ENCODE results near the gene AHCYL2.

Gene AHCYL2

DNA sequence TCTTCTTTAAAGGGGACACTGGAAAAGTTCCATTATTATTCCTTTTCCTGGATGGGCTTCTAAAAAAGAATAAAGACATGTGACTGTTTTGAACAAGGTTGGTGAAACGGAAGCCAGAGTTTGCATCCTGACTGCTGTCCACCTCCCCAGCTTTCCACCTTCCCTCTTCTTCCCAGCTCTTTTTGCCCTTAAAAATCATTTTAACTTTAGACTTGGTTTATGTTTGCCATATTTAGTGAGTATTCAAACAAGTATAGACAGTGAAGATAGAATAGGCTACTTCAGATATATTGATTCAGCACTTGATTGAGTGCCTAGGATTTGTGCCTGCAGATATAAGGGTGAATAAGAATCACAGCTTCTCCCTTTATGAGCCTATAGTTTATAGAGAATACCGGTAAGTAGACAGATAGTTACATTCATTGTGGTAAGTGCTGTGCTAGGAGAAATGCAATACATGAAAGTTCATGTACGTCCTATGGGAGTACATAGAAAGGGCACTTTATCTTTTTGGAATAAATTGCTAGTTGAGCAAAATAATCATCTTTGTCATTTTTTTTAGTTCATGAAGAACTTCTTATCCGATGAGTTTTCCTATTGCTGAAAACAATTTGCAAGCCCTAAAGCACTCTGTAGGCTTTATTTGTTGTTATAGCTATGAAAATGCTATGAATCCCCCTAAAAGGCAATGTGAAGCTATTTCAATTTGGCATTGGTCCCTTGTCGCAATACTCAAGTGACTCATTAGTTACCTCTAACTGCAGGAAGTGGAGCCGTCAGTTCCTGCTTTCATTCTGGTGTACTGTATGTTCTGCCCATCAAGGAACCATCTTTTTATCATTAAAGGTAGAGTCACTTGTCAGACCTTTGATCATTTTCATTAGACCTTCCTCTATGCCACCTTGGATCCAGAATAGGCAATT, 152.2 kb downstream of the AHCYL2 start:
- DNase-seq (ENCODE audit: insufficient read length) = no peak
- FAIRE-seq = peak; percentile 38
- TF ChIP-seq POLR2A (IDR thresholded peaks at IDR 0.05; ENCODE audit: low read depth, low read length) = no peak
- no peak for TF ChIP-seq TAF1 (IDR thresholded peaks at IDR 0.05; ENCODE audit: borderline replicate concordance, low read depth, low read length)
- TF ChIP-seq POLR2AphosphoS5 (IDR thresholded peaks at IDR 0.05; ENCODE audit: low read depth, low read length) = no peak

DNA sequence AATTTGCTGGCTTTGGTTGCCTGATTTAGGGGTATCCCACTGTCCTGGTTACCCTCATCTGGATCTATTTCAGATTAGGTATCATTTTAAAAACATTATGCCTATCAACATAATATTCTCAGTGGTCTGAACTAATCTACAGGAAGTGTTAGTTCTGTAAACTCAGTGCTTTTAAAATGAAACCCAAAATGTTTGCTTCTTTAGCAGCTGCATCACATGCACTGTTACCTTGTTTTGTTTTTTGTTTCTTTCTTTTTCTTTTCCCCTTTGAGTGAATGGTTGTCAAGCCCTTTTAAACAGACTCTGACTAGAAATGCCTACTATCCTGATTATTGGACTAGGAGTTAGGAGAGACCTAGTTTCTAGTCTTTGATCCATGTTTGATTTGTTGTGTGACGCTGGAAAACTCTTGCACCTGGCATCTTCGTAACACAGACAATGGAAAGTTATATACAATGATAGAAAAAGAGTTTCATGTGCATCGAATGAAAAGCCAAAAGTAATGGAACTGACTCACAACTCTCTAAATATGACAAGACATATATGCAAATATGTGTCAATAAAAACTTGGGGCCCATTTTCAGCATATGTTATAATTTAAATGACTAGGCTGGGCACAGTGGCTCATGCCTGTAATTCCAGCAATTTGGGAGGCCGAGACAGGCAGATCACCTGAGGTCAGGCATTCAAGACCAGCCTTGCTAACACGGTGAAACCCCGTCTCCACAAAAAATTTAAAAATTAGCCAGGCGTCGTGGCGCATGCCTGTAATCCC, 157.1 kb downstream of the AHCYL2 start:
- no peak for DNase-seq (ENCODE audit: insufficient read length)
- FAIRE-seq = no peak
- TF ChIP-seq POLR2A (IDR thresholded peaks at IDR 0.05; ENCODE audit: low read depth, low read length) (no peak), POLR2AphosphoS5 (IDR thresholded peaks at IDR 0.05; ENCODE audit: low read depth, low read length) (no peak), TAF1 (IDR thresholded peaks at IDR 0.05; ENCODE audit: borderline replicate concordance, low read depth, low read length) (no peak)

DNA sequence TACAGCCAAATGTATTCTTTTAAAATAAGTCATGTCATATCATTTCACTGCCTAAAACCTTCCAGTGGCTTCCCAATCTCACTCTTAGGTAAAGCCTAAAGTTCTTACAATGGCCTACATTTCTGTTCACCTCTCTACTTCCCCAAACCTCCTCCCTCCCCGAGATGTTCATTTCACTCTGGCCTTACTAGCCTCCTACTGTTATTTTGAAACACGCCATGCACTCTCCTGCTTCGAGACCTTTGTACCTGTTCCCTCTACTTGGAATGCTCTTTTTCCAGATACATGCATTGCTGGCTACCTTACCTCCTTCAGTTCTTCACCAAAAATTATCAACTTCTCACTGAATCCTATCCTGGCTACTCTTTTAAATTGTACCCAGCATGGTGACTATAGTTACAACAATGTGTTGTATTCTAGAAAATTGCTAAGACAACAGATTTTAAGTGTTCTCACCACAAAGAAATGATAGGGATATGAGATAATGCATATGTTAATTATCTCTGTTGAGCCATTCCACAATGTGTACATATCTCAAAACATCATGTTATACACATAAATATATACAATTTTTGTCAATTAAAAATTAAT, 158.8 kb downstream of the AHCYL2 start:
- FAIRE-seq (no peak), DNase-seq (ENCODE audit: insufficient read length) (no peak)
- TF ChIP-seq POLR2A (IDR thresholded peaks at IDR 0.05; ENCODE audit: low read depth, low read length) (no peak), TAF1 (IDR thresholded peaks at IDR 0.05; ENCODE audit: borderline replicate concordance, low read depth, low read length) (no peak), POLR2AphosphoS5 (IDR thresholded peaks at IDR 0.05; ENCODE audit: low read depth, low read length) (no peak)

- FAIRE-seq (no peak), DNase-seq (ENCODE audit: insufficient read length) (no peak)
- TF ChIP-seq TAF1 (IDR thresholded peaks at IDR 0.05; ENCODE audit: borderline replicate concordance, low read depth, low read length) = no peak
- no peak for TF ChIP-seq POLR2A (IDR thresholded peaks at IDR 0.05; ENCODE audit: low read depth, low read length)
- TF ChIP-seq POLR2AphosphoS5 (IDR thresholded peaks at IDR 0.05; ENCODE audit: low read depth, low read length) = no peak
Observed at GRCh38 chr7:129385116-129385515, 160.3 kb downstream of the AHCYL2 start.

- no peak for FAIRE-seq
- TF ChIP-seq POLR2AphosphoS5 (IDR thresholded peaks at IDR 0.05; ENCODE audit: low read depth, low read length) (no peak), POLR2A (IDR thresholded peaks at IDR 0.05; ENCODE audit: low read depth, low read length) (no peak), TAF1 (IDR thresholded peaks at IDR 0.05; ENCODE audit: borderline replicate concordance, low read depth, low read length) (no peak)
Observed at GRCh38 chr7:129385598-129385997, 160.8 kb downstream of the AHCYL2 start.

DNA sequence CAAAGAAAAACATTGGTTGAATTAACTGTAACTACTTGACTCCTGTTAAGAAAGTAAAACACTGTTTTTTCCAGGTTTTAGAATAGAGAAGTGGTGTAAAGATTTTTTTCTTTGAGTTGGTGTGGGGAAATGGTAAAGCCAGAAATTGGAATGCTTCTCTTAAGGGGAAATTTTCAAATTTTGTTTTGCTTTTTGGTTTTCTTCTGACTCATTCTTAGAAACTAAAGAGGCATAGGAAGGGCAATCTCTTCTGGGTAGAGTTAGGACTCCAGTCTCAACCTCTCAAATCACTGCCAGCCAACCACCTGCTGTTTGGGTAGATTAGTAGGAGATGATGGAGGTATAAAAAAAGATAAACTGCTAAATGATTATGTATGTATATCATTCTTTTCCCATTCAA, 161.7 kb downstream of the AHCYL2 start:
- DNase-seq (ENCODE audit: insufficient read length) = no peak
- no peak for TF ChIP-seq POLR2AphosphoS5 (IDR thresholded peaks at IDR 0.05; ENCODE audit: low read depth, low read length)
- TF ChIP-seq TAF1 (IDR thresholded peaks at IDR 0.05; ENCODE audit: borderline replicate concordance, low read depth, low read length) = no peak
- no peak for TF ChIP-seq POLR2A (IDR thresholded peaks at IDR 0.05; ENCODE audit: low read depth, low read length)
- FAIRE-seq = no peak

More at GRCh38 chr7:129385598-129385997, 160.8 kb downstream of the AHCYL2 start:
- no peak for DNase-seq (ENCODE audit: insufficient read length)

DNA sequence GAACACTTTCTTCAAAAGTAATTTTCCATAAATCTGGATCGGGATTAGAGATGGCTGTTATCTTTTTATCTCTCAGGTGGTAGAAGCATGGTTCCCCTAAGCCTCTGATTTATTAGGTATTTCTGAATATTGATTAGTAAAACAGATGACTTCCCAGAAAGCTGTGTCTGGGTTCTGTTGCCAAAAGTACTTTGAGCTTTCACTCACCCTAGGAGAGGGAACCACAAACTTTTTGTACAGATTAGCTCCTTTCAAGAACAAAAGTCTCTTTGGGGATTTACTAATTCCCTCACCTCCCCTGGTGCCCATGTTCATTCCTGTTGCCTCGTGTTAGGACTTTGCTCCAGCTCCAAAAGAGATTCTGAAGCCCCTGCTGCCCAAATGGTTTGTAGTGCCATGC, 162.7 kb downstream of the AHCYL2 start:
- DNase-seq (ENCODE audit: insufficient read length) (no peak), FAIRE-seq (no peak)
- TF ChIP-seq POLR2AphosphoS5 (IDR thresholded peaks at IDR 0.05; ENCODE audit: low read depth, low read length) (no peak), TAF1 (IDR thresholded peaks at IDR 0.05; ENCODE audit: borderline replicate concordance, low read depth, low read length) (no peak), POLR2A (IDR thresholded peaks at IDR 0.05; ENCODE audit: low read depth, low read length) (no peak)

GRCh38 chr7:129388333-129389098, 163.7 kb downstream of the AHCYL2 start:
- TF ChIP-seq POLR2AphosphoS5 (IDR thresholded peaks at IDR 0.05; ENCODE audit: low read depth, low read length) = no peak
- TF ChIP-seq TAF1 (IDR thresholded peaks at IDR 0.05; ENCODE audit: borderline replicate concordance, low read depth, low read length) = no peak
- TF ChIP-seq POLR2A (IDR thresholded peaks at IDR 0.05; ENCODE audit: low read depth, low read length) = no peak
- DNase-seq (ENCODE audit: insufficient read length) = no peak
- FAIRE-seq = no peak

- FAIRE-seq (no peak), DNase-seq (ENCODE audit: insufficient read length) (no peak)
- no peak for TF ChIP-seq POLR2AphosphoS5 (IDR thresholded peaks at IDR 0.05; ENCODE audit: low read depth, low read length)
- TF ChIP-seq TAF1 (IDR thresholded peaks at IDR 0.05; ENCODE audit: borderline replicate concordance, low read depth, low read length) = no peak
- TF ChIP-seq POLR2A (IDR thresholded peaks at IDR 0.05; ENCODE audit: low read depth, low read length) = no peak
Observed at GRCh38 chr7:129389829-129390228, 165.0 kb downstream of the AHCYL2 start.

DNA sequence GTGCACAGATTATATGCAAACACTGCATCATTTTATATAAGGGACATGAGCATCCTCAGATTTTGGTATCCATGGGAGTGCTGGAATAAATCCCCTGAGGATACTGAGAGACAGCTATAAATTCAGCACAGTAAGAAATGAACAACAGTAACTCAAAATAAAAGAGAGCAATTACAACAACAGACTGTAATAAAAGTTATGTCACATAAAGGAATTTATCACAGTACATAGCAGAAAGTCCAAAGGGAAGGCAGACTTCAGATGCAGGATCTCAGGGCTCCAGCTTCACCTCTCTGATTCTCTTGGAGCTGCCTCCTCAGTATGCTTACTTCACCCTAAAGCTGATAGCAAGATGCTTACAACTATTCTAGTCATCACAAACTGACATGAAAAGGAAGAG, 165.5 kb downstream of the AHCYL2 start:
- no peak for TF ChIP-seq POLR2AphosphoS5 (IDR thresholded peaks at IDR 0.05; ENCODE audit: low read depth, low read length)
- TF ChIP-seq TAF1 (IDR thresholded peaks at IDR 0.05; ENCODE audit: borderline replicate concordance, low read depth, low read length) = no peak
- no peak for TF ChIP-seq POLR2A (IDR thresholded peaks at IDR 0.05; ENCODE audit: low read depth, low read length)
- DNase-seq (ENCODE audit: insufficient read length) (no peak), FAIRE-seq (no peak)
